Psoas muscle (tissue), 8 donors: ENCODE data around the gene HNRNPR. TPM values are rescaled to one million over a fixed set of nuclear protein-coding genes. Genes with fewer than 3 reads are reported as not detected.
"Not testable (repeated sequence)": the region's sequence is repeated elsewhere in the genome, so short reads cannot be mapped to it uniquely, and the experiment has no call there.

Source experiments
- ATAC-seq, 4 donors: fragments of 200-7000 bp; cut with Tn5 transposase; one replicate each; pipeline ENCODE4 v1.9.1; 2020; ENCODE audit warnings: moderate library complexity in 3 of 4, mild to moderate bottlenecking in 2 of 4
- DNase-seq, 2 donors: peaks; one replicate each; pipeline ENCODE4 v3.0.0-alpha.2; 2020
- H3K27ac ChIP-seq: fragments of 200-600 bp; one replicate; pipeline ENCODE4 v1.8.0; 2022
- H3K27me3 ChIP-seq, 3 donors: fragments of 200-600 bp in 1 of 3; one replicate each; pipeline versions ENCODE4 v1.6.1 to v1.8.0; 2013 to 2022; ENCODE audit warnings: low read length in 2 of 3, mild to moderate bottlenecking in 2 of 3, moderate library complexity in 1 of 3; ENCODE audit not compliant: insufficient read depth in 3 of 3
- H3K36me3 ChIP-seq, 2 donors: fragments of 200-600 bp in 1 of 2; one replicate each; pipeline versions ENCODE4 v1.6.1 to v1.8.0; 2013 to 2022; ENCODE audit warnings: low read depth in 1 of 2, mild to moderate bottlenecking in 1 of 2, moderate library complexity in 1 of 2; ENCODE audit not compliant: insufficient read depth in 1 of 2
- H3K4me1 ChIP-seq: fragments of 200-600 bp; one replicate; pipeline ENCODE4 v1.8.0; 2022
- H3K4me3 ChIP-seq: fragments of 200-600 bp; one replicate; pipeline ENCODE4 v1.8.0; 2022; ENCODE audit warnings: mild to moderate bottlenecking
- H3K9me3 ChIP-seq: fragments of 200-600 bp; one replicate; pipeline ENCODE4 v1.8.0; 2022
- CTCF ChIP-seq: fragments of 200-600 bp; IDR thresholded peaks from one replicate; pipeline ENCODE4 v1.8.0; 2022; ENCODE audit warnings: antibody characterized with exemption
- WGBS, 3 donors: extraction: QIAGEN DNeasy Blood & Tissue Kit; methylation state at CpG; one replicate each; pipeline versions ENCODE4 v1.1.6 to v1.1.7; 2013; 5-methylcytosine and 5-hydroxymethylcytosine counted together
- intact Hi-C, 2 donors: fragments of 100-400 bp; cut with DNase I; formaldehyde crosslinking; loops; one replicate each; pipeline versions ENCODE4 v1.11.0 to v1.14.2; 2022
- polyA plus RNA-seq, 3 donors: library from polyadenylated mRNA; stranded (reverse); fragments of 200-250 nt; gene quantifications; one replicate each; pipeline ENCODE4 v1.2.3, GENCODE V29; 2013
- total RNA-seq, 4 donors: library from RNA; stranded (reverse); fragmentation: NEBNext Ultra II Directional in 2 of 4; extraction: Animal tissue kit (Norgen Biotek cat#: 25700) in 2 of 4; gene quantifications; one replicate each; pipeline versions ENCODE4 v1.2.1 to v1.2.4, GENCODE V29; 2021 to 2023
- donor health status: healthy with polysubstance abuse.
- donor health status: DM: no; HTN: no; CAD: no; lungs with moderate emphysema.
- donor health status: Bipolar disorder and iron deficiency.
- donor health status: healthy.
- donor health status: DM: yes; HTN: yes; CAD: no.
- donor health status: DM: no; HTN: no; CAD: no.
- donor health status: DM: no; HTN: no; CAD: no.
- donor health status: DM: yes; HTN: yes; CAD: no.

The HNRNPR gene
- total and polyA plus RNA-seq, 7 donors, result 39.8 to 107 (median 72.5) TPM

DNA sequence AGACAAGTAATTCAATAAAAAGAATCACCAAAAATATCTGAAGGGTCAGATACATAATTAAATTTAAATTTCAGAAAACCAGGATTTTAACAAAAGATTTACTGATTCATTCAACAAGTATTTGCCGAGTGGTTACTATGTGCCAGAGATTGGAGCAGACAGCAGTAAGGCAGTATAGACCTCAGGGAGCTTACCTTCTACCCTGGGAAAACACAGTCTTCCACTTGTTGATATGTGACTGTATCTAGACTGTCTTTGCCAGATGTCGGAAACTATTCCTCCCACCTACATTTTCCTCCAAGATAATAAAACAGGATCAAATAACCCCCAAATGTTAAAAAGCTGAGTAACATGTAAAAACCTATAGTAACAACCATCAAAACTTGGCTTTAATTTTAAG, 6.2 kb downstream of the HNRNPR start:
- 75 to 81% (median 76%) methylated on average over 2 of the region's 2 CpGs for WGBS, 3 donors
- Histone ChIP-seq H3K9me3 (no peaks in the 10 kb centered on the region), H3K27ac (no peak overlapping the region), H3K27me3 (no peaks in the 10 kb centered on the region), H3K36me3 (peaks cover 2 to 50% of the 10 kb centered on the region in 2 donors), H3K4me3 (no peak overlapping the region), H3K4me1 (peaks cover 47% of the 10 kb centered on the region)
- intact Hi-C loops, result no loop called here
- TF ChIP-seq CTCF, result no peak
- ATAC-seq (no peak), DNase-seq (no peak)

- H3K4me1 ChIP-seq, result no peaks in the 10 kb centered on the region
- DNase-seq (no peak), ATAC-seq (no peak)
- TF ChIP-seq CTCF, result no peak
- H3K9me3 ChIP-seq, result no peaks in the 10 kb centered on the region
- H3K36me3 ChIP-seq, result peaks cover 10 to 99% of the 10 kb centered on the region in 2 donors
- no peak overlapping the region for H3K27ac ChIP-seq
- intact Hi-C loops, result no loop called here
- WGBS, 3 donors, result 85 to 93% (median 87%) methylated on average over 8 of the region's 8 CpGs
- H3K4me3 ChIP-seq, result no peak overlapping the region
- H3K27me3 ChIP-seq, result no peaks in the 10 kb centered on the region
These were observed 12.4 kb downstream of the HNRNPR start for GRCh38 chr1:23331713-23332112.

DNA sequence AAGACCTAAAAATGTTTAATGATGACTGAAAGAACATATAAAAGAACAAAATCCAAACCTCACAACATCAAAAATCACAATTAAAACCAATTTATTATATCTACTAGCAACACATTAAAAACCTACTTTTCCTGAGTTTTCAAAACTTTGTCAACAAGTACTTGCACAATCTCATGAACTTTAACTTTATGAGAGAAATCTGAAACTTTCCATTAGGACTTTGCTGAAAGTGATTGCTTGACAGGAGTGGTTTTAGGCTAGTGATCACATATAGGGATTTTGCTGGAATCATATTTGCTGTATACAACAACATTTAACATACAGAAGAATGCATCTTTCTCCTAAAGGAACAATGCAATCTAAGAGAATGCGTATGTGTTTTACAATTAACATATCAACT, 13.2 kb downstream of the HNRNPR start:
- Histone ChIP-seq H3K27ac (no peak overlapping the region), H3K4me3 (no peak overlapping the region), H3K27me3 (no peaks in the 10 kb centered on the region), H3K36me3 (peaks cover 10 to 100% of the 10 kb centered on the region in 2 donors), H3K9me3 (no peaks in the 10 kb centered on the region), H3K4me1 (no peaks in the 10 kb centered on the region)
- no peak for DNase-seq
- ATAC-seq, result no peak
- no peak for TF ChIP-seq CTCF
- intact Hi-C loops, result no loop called here
- 95 to 98% (median 97%) methylated on average over 1 of the region's 1 CpG for WGBS, 3 donors

- peaks cover 5 to 97% of the 10 kb centered on the region in 2 donors for H3K36me3 ChIP-seq
- no peak overlapping the region for H3K4me3 ChIP-seq
- no peak for TF ChIP-seq CTCF
- DNase-seq, result no peak
- H3K27ac ChIP-seq, result no peak overlapping the region
- H3K4me1 ChIP-seq, result peaks cover 14% of the 10 kb centered on the region
- H3K27me3 ChIP-seq, result no peaks in the 10 kb centered on the region
- H3K9me3 ChIP-seq, result no peaks in the 10 kb centered on the region
- intact Hi-C loops, result no loop called here
- no peak for ATAC-seq
- WGBS, 3 donors, result 78 to 85% (median 84%) methylated on average over 2 of the region's 2 CpGs
These were observed 18.7 kb downstream of the HNRNPR start for GRCh38 chr1:23325393-23325792.

GRCh38 chr1:23322770-23323169, 21.3 kb downstream of the HNRNPR start:
- H3K27ac ChIP-seq, result no peak overlapping the region
- peaks cover 7 to 97% of the 10 kb centered on the region in 2 donors for H3K36me3 ChIP-seq
- no peaks in the 10 kb centered on the region for H3K27me3 ChIP-seq
- ATAC-seq (peak in 2 of 4 donors; percentile 54 to 72), DNase-seq (no peak)
- H3K9me3 ChIP-seq, result no peaks in the 10 kb centered on the region
- intact Hi-C loops, result no loop called here
- peaks cover 14% of the 10 kb centered on the region for H3K4me1 ChIP-seq
- H3K4me3 ChIP-seq, result no peak overlapping the region
- TF ChIP-seq CTCF, result no peak
- 5 to 10% (median 8%) methylated on average over 1 of the region's 1 CpG for WGBS, 3 donors

DNA sequence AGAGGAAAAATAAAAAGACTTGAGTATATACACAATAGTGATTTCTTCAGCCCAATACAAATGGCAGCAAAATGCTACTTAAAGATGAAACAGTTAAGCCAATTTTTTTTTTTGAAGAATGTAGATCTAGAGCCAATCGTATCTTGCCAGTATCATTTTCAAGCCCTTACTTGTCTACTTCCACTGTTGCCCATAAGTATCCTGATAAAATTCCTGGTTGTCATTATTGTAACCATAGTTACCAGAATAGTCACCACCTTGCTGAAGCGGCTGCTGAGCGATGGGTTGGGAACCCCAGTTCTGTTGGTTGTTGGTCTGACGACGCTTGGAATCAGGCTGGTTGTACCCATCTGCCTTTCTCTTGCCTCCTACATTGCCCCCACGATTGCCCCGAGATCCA, 33.8 kb downstream of the HNRNPR start:
- DNase-seq, H3K27ac ChIP-seq, intact Hi-C loops, H3K4me1 ChIP-seq, H3K9me3 ChIP-seq, H3K4me3 ChIP-seq, ATAC-seq, H3K27me3 ChIP-seq: not testable (repeated sequence)
- WGBS, 3 donors, result 92 to 97% (median 94%) methylated on average over 7 of the region's 7 CpGs
- peaks cover 0 to 87% of the 10 kb centered on the region in 2 donors for H3K36me3 ChIP-seq
